Transverse colon (tissue), 4 donors: ENCODE data around the gene RABL6. TPM values are rescaled to one million over a fixed set of nuclear protein-coding genes. Genes with fewer than 3 reads are reported as not detected.

Experiments used
- DNase-seq: peaks from one replicate; pipeline ENCODE4 v3.0.0-alpha.2; 2019
- H3K27ac ChIP-seq, 4 donors: fragments of 200-600 bp; sonication (generic); 2 replicates each; pipeline ENCODE4 v1.5.1; 2016 to 2018; ENCODE audit warnings: inconsistent platforms in 4 of 4
- H3K27me3 ChIP-seq: fragments of 200-600 bp; sonication (generic); 2 replicates; pipeline ENCODE4 v1.5.1; 2017; ENCODE audit warnings: inconsistent platforms
- H3K36me3 ChIP-seq, 4 donors: fragments of 200-600 bp; sonication (generic); 2 replicates each; pipeline ENCODE4 v1.5.1; 2017 to 2019; ENCODE audit warnings: inconsistent platforms in 4 of 4
- H3K4me1 ChIP-seq, 4 donors: fragments of 200-600 bp; sonication (generic); 2 replicates each; pipeline ENCODE4 v1.5.1; 2017 to 2020; ENCODE audit warnings: inconsistent platforms in 4 of 4
- H3K4me3 ChIP-seq, 4 donors: fragments of 200-600 bp; sonication (generic); 1 replicate in 1 of 4; 2 replicates in 3 of 4; pipeline versions ENCODE4 v1.5.1 to v1.6.1; 2017 to 2019; ENCODE audit warnings: inconsistent platforms in 4 of 4
- H3K9me3 ChIP-seq, 2 donors: fragments of 200-600 bp; sonication (generic); 2 replicates each; pipeline ENCODE4 v1.5.1; 2017 to 2019; ENCODE audit warnings: inconsistent platforms in 2 of 2
- CTCF ChIP-seq, 5 experiments: fragments of 200-600 bp in 3 of 5; fragments of 450-650 bp in 2 of 5; sonication (generic) in 3 of 5; IDR thresholded peaks; 1 replicate in 2 of 5; 2 replicates in 3 of 5; pipeline ENCODE4 v1.5.1; 2016 to 2017; ENCODE audit warnings: antibody characterized with exemption in 5 of 5, inconsistent platforms in 3 of 5, mild to moderate bottlenecking in 2 of 5, moderate library complexity in 1 of 5
- EP300 ChIP-seq: sonication (generic); formaldehyde crosslinking; IDR thresholded peaks from one replicate; pipeline ENCODE4 v1.6.1; 2017; ENCODE audit warnings: antibody characterized with exemption, low read depth
- POLR2A ChIP-seq: fragments of 450-650 bp; IDR thresholded peaks from one replicate; pipeline ENCODE4 v1.6.1; 2016; ENCODE audit warnings: antibody characterized with exemption, mild to moderate bottlenecking, moderate library complexity
- POLR2AphosphoS5 ChIP-seq, 3 donors: sonication (generic); formaldehyde crosslinking; IDR thresholded peaks; one replicate each; pipeline ENCODE4 v1.6.1; 2016; ENCODE audit warnings: antibody characterized with exemption in 3 of 3
- WGBS, 2 donors: methylation state at CpG; one replicate each; pipeline ENCODE4 v1.1.5; 2018; ENCODE audit warnings: low coverage in 1 of 2; 5-methylcytosine and 5-hydroxymethylcytosine counted together
- in situ Hi-C, 4 donors: fragments of 200-750 bp; cut with MboI; loops; one replicate each; pipeline versions ENCODE4 v1.15.0 to v1.15.1; 2017; ENCODE audit warnings: low sequenced_read_pairs in 3 of 4, low pct_ligation_motif_present in 1 of 4, low pct_unique_long_range_greater_than_20kb in 1 of 4
- intact Hi-C: fragments of 100-400 bp; cut with DNase I; formaldehyde crosslinking; loops from one replicate; pipeline ENCODE4 v1.15.1; 2023; ENCODE audit warnings: low total_unique reads
- total RNA-seq, 4 donors: library from RNA; depleted of rRNA; stranded (reverse); fragments of >200 nt; gene quantifications; one replicate each; pipeline ENCODE4 v1.1.0, GENCODE V29; 2016

The RABL6 gene
- total RNA-seq, 4 donors from 2014 or later: 71.3 to 227 (median 160) TPM

- intact Hi-C loops (no loop called here), in situ Hi-C loops (no loop called here)
- WGBS, 2 donors: 44% methylated on average over 16 of the region's 75 CpGs; no CpG with 5 or more reads in 1 of the 2 donors
- Histone ChIP-seq H3K4me3 (peak overlapping the region in 3 of 4 donors; percentile 55 to 69 (median 63)), H3K4me1 (peaks cover 27 to 67% (median 48%) of the 10 kb centered on the region in 4 donors), H3K27ac (peak overlapping the region; percentile 89 to 97 (median 94)), H3K36me3 (no peaks in the 10 kb centered on the region), H3K9me3 (no peaks in the 10 kb centered on the region), H3K27me3 (peaks cover 41% of the 10 kb centered on the region)
- DNase-seq: peak; percentile 81
- TF ChIP-seq POLR2AphosphoS5 (IDR thresholded peaks at IDR 0.05): peak in 1 of 3 donors; percentile 40
- TF ChIP-seq EP300: no peak
Measured at GRCh38 chr9:136847088-136847825, 39.5 kb downstream of the RABL6 start.

- peak overlapping the region; percentile 89 to 97 (median 94) for H3K27ac ChIP-seq
- H3K4me3 ChIP-seq: peak overlapping the region; percentile 55 to 81 (median 66)
- TF ChIP-seq CTCF (IDR thresholded peaks at IDR 0.05) (no peak), POLR2A (peak; percentile 96), EP300 (no peak), POLR2AphosphoS5 (IDR thresholded peaks at IDR 0.05) (peak; percentile 95 to 98 (median 97))
- peaks cover 27 to 61% (median 42%) of the 10 kb centered on the region in 4 donors for H3K4me1 ChIP-seq
- H3K9me3 ChIP-seq: no peaks in the 10 kb centered on the region
- intact Hi-C loops: no loop called here
- no peaks in the 10 kb centered on the region for H3K36me3 ChIP-seq
- in situ Hi-C loops: no loop called here
- DNase-seq: peak; percentile 94
- WGBS, 2 donors: 2% methylated on average over 45 of the region's 48 CpGs; no CpG with 5 or more reads in 1 of the 2 donors
- peaks cover 41% of the 10 kb centered on the region for H3K27me3 ChIP-seq
Measured at GRCh38 chr9:136847826-136848392, 40.2 kb downstream of the RABL6 start.

GRCh38 chr9:136848393-136849037, 40.8 kb downstream of the RABL6 start:
- Histone ChIP-seq H3K27me3 (peaks cover 35% of the 10 kb centered on the region), H3K9me3 (no peaks in the 10 kb centered on the region), H3K4me3 (peak overlapping the region; percentile 55 to 81 (median 66)), H3K27ac (peak overlapping the region; percentile 89 to 97 (median 94)), H3K4me1 (peaks cover 21 to 55% (median 36%) of the 10 kb centered on the region in 4 donors), H3K36me3 (no peaks in the 10 kb centered on the region)
- TF ChIP-seq CTCF (IDR thresholded peaks at IDR 0.05): no peak
- TF ChIP-seq POLR2AphosphoS5 (IDR thresholded peaks at IDR 0.05): peak in 1 of 3 donors; percentile 4
- peak; percentile 54 for DNase-seq
- intact Hi-C loops (no loop called here), in situ Hi-C loops (no loop called here)
- WGBS, 2 donors: 2% methylated on average over 35 of the region's 53 CpGs; no CpG with 5 or more reads in 1 of the 2 donors

GRCh38 chr9:136849038-136849959, 41.6 kb downstream of the RABL6 start, which contains the start of gene PHPT1:
PHPT1 (plus strand) TSS chr9:136849409; CDS start chr9:136849431, 22 bp downstream.
- H3K27ac ChIP-seq: peak within 1 kb of the TSS; percentile 89 to 97 (median 94)
- TF ChIP-seq POLR2A: peak; percentile 85
- TF ChIP-seq EP300: peak; percentile 27
- no peak for TF ChIP-seq CTCF (IDR thresholded peaks at IDR 0.05)
- peak; percentile 74 to 96 (median 88) for TF ChIP-seq POLR2AphosphoS5 (IDR thresholded peaks at IDR 0.05)
- H3K27me3 ChIP-seq: peaks cover 28% of the 10 kb centered on the region
- peak; percentile 98 for DNase-seq
- in situ Hi-C loops (no loop called here), intact Hi-C loops (no loop called here)
- 1% methylated on average over 50 of the region's 77 CpGs; no CpG with 5 or more reads in 1 of the 2 donors for WGBS, 2 donors
- H3K9me3 ChIP-seq: no peaks in the 10 kb centered on the region
- peaks cover 14 to 47% (median 28%) of the 10 kb centered on the region in 4 donors for H3K4me1 ChIP-seq
- peak within 1 kb of the TSS; percentile 55 to 81 (median 66) for H3K4me3 ChIP-seq
- no peaks in the 10 kb centered on the region for H3K36me3 ChIP-seq
